Liver (tissue), 9 donors: ENCODE results near the gene TOE1. TPM values are rescaled to one million over a fixed set of nuclear protein-coding genes. Genes with fewer than 3 reads are reported as not detected.

Experiments used
- DNase-seq: peaks from one replicate; pipeline ENCODE4 v3.0.0-alpha.2; 2017; ENCODE audit warnings: low spot score
- H3K27ac ChIP-seq, 2 donors: one replicate each; pipeline ENCODE4 v1.7.0; 2013; ENCODE audit warnings: inconsistent platforms in 2 of 2, low read length in 2 of 2, control low read depth in 1 of 2, low read depth in 1 of 2, mild to moderate bottlenecking in 1 of 2
- H3K27me3 ChIP-seq, 4 donors: one replicate each; pipeline versions ENCODE4 v1.6.1 to v1.7.0; 2013; ENCODE audit warnings: low read length in 3 of 4, inconsistent platforms in 1 of 4, mild to moderate bottlenecking in 1 of 4, moderate library complexity in 1 of 4; ENCODE audit not compliant: control insufficient read depth in 4 of 4, insufficient read depth in 4 of 4
- H3K36me3 ChIP-seq, 4 donors: one replicate each; pipeline versions ENCODE4 v1.6.1 to v1.7.0; 2013; ENCODE audit warnings: low read length in 3 of 4, mild to moderate bottlenecking in 3 of 4, low read depth in 1 of 4, moderate library complexity in 1 of 4; ENCODE audit not compliant: control insufficient read depth in 4 of 4, insufficient read depth in 3 of 4
- H3K4me1 ChIP-seq, 4 donors: one replicate each; pipeline versions ENCODE4 v1.6.1 to v1.7.0; 2013; ENCODE audit warnings: low read length in 3 of 4, mild to moderate bottlenecking in 3 of 4, moderate library complexity in 1 of 4; ENCODE audit not compliant: control insufficient read depth in 4 of 4, insufficient read depth in 4 of 4
- H3K4me3 ChIP-seq, 3 donors: one replicate each; pipeline versions ENCODE4 v1.6.1 to v1.7.0; 2013; ENCODE audit warnings: low read length in 3 of 3, control low read depth in 1 of 3, low read depth in 1 of 3, mild to moderate bottlenecking in 1 of 3
- H3K9ac ChIP-seq, 2 donors: one replicate each; pipeline ENCODE4 v1.7.0; 2013; ENCODE audit warnings: low read length in 2 of 2, mild to moderate bottlenecking in 2 of 2, moderate library complexity in 2 of 2, control low read depth in 1 of 2, low read depth in 1 of 2
- H3K9me3 ChIP-seq, 4 donors: one replicate each; pipeline versions ENCODE4 v1.6.1 to v1.7.0; 2013; ENCODE audit warnings: low read length in 3 of 4; ENCODE audit not compliant: control insufficient read depth in 4 of 4
- CTCF ChIP-seq: fragments of 150-350 bp; IDR thresholded peaks from 2 replicates; pipeline ENCODE4 v1.5.1; 2017; ENCODE audit warnings: improper control_type of control experiment, low read depth, low read length; ENCODE audit not compliant: missing input control
- EGR1 ChIP-seq, 2 donors: IDR thresholded peaks; 2 replicates each; pipeline ENCODE4 v1.6.1; 2016 to 2018; ENCODE audit warnings: antibody characterized with exemption in 2 of 2, low read depth in 2 of 2
- FOXA1 ChIP-seq: IDR thresholded peaks from 2 replicates; pipeline ENCODE4 v1.6.1; 2016; ENCODE audit warnings: antibody characterized with exemption
- FOXA2 ChIP-seq: IDR thresholded peaks from 2 replicates; pipeline ENCODE4 v1.6.1; 2016; ENCODE audit warnings: antibody characterized with exemption
- GABPA ChIP-seq, 2 donors: IDR thresholded peaks in 1 of 2; conservative IDR thresholded peaks in 1 of 2; 2 replicates each; pipeline ENCODE4 v1.6.1; 2016; ENCODE audit warnings: antibody characterized with exemption in 2 of 2, mild to moderate bottlenecking in 1 of 2, moderate library complexity in 1 of 2
- HNF4A ChIP-seq, 2 donors: conservative IDR thresholded peaks; 2 replicates each; pipeline ENCODE4 v1.6.1; 2016; ENCODE audit warnings: antibody characterized with exemption in 2 of 2, mild to moderate bottlenecking in 2 of 2
- HNF4G ChIP-seq: IDR thresholded peaks from 2 replicates; pipeline ENCODE4 v1.6.1; 2016; ENCODE audit warnings: antibody characterized with exemption
- JUND ChIP-seq, 2 donors: IDR thresholded peaks; 2 replicates each; pipeline ENCODE4 v1.6.1; 2016; ENCODE audit warnings: antibody characterized with exemption in 2 of 2
- MAX ChIP-seq: IDR thresholded peaks from 2 replicates; pipeline ENCODE4 v1.6.1; 2016; ENCODE audit warnings: antibody characterized with exemption
- NR2F2 ChIP-seq: IDR thresholded peaks from 2 replicates; pipeline ENCODE4 v1.6.1; 2016; ENCODE audit warnings: antibody characterized with exemption
- RAD21 ChIP-seq, 2 donors: IDR thresholded peaks; 2 replicates each; pipeline ENCODE4 v1.6.1; 2016; ENCODE audit warnings: antibody characterized with exemption in 2 of 2, mild to moderate bottlenecking in 2 of 2
- REST ChIP-seq: IDR thresholded peaks from 2 replicates; pipeline ENCODE4 v1.6.1; 2016; ENCODE audit warnings: antibody characterized with exemption, mild to moderate bottlenecking
- RXRA ChIP-seq, 2 donors: IDR thresholded peaks; 2 replicates each; pipeline ENCODE4 v1.6.1; 2017 to 2018; ENCODE audit warnings: antibody characterized with exemption in 2 of 2, mild to moderate bottlenecking in 1 of 2
- SP1 ChIP-seq: IDR thresholded peaks from 2 replicates; pipeline ENCODE4 v1.6.1; 2018; ENCODE audit warnings: antibody characterized with exemption, mild to moderate bottlenecking
- TAF1 ChIP-seq: conservative IDR thresholded peaks from 2 replicates; pipeline ENCODE4 v1.6.1; 2016; ENCODE audit warnings: antibody characterized with exemption, mild to moderate bottlenecking
- YY1 ChIP-seq: IDR thresholded peaks from 2 replicates; pipeline ENCODE4 v1.6.1; 2016; ENCODE audit warnings: antibody characterized with exemption, mild to moderate bottlenecking
- WGBS: extraction: QIAGEN DNeasy Blood & Tissue Kit; methylation state at CpG from one replicate; pipeline ENCODE4 v1.1.7; 2013; 5-methylcytosine and 5-hydroxymethylcytosine counted together
- polyA plus RNA-seq, 2 donors: library from polyadenylated mRNA; stranded (reverse) in 1 of 2; unstranded in 1 of 2; fragments of 200-250 nt in 1 of 2; fragments of >200 nt in 1 of 2; fragmentation: Nextera tagmentation in 1 of 2; extraction: Ambion mirVana in 1 of 2; gene quantifications; one replicate each; pipeline versions ENCODE4 v1.2.1 to v1.2.3, GENCODE V29; 2013 to 2015
- total RNA-seq, 2 donors: library from RNA; depleted of rRNA; stranded (reverse); fragments of >200 nt; gene quantifications; one replicate each; pipeline ENCODE4 v1.2.3, GENCODE V29; 2014
- TF ChIP-seq, protein P1 (sequence below): IDR thresholded peaks from 2 replicates; pipeline ENCODE4 v1.6.1; 2016; ENCODE audit warnings: antibody characterized with exemption
- TF ChIP-seq, protein P2 (sequence below): IDR thresholded peaks from 2 replicates; pipeline ENCODE4 v1.6.1; 2016; ENCODE audit warnings: antibody characterized with exemption
- donor health status: healthy.
- donor health status: healthy.
- donor health status: healthy.
- donor health status: healthy.
- donor health status: healthy.

The TOE1 gene
- total and polyA plus RNA-seq, 4 donors, result 3.5 to 9.1 (median 5.8) TPM

DNA sequence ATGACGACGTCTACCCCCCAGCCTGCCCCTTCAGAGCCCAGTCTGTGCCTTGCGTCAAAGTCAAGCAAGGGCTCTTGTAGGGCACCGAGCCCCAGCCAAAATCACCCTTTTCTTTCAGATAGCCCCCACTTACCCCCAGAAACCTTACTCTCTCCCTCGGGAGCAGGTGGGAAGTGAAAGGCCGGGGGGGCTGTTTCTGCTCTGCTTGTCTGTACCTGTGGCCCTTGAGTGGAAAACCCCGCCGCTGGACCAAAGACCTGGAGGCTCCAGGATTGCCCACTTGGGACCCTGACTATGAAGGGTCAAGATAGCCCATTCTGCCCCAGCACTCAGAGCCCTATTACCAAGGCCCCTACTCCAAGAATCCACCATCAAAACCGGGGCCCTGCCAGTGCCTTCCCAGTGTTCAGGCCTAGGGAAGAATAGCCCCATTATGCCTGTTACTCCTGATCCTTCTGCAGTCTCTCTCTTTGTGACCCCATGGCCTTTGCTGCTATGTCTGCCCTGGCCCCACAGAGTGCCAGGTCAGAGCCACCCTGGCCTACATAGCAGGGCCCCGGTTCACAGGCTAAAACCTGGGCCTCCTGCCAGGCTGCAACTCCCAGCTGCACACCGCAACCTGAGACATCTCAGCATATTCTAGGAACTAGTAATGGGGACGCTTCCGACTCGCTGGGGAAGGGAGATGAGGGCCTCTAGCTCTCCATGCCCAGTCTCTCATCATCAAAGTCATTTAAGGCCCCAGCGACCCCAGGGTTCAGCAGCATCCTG lies 35.5 kb upstream of the TOE1 start:
- Histone ChIP-seq H3K27ac (peak overlapping the region; percentile 90 to 96), H3K4me1 (peaks cover 3 to 17% (median 10%) of the 10 kb centered on the region in 4 donors), H3K27me3 (no peaks in the 10 kb centered on the region), H3K9me3 (no peaks in the 10 kb centered on the region), H3K36me3 (no peaks in the 10 kb centered on the region), H3K9ac (peak overlapping the region; percentile 83 to 87), H3K4me3 (peak overlapping the region; percentile 65 to 96 (median 80))
- no peak for TF ChIP-seq JUND (IDR thresholded peaks at IDR 0.05)
- TF ChIP-seq NR2F2, result no peak
- TF ChIP-seq GABPA (IDR thresholded peaks at IDR 0.05 in 1 of 2, conservative IDR thresholded peaks at IDR 0.05 in 1 of 2), result no peak
- peak in 1 of 2 donors; percentile 29 for TF ChIP-seq RAD21 (IDR thresholded peaks at IDR 0.05)
- TF ChIP-seq SP1, result no peak
- TF ChIP-seq EGR1 (IDR thresholded peaks at IDR 0.05; ENCODE audit: low read depth in 2 of 2), result no peak
- no peak for TF ChIP-seq FOXA2
- TF ChIP-seq HNF4A (conservative IDR thresholded peaks at IDR 0.05), result peak; percentile 28 to 30
- TF ChIP-seq FOXA1, result no peak
- TF ChIP-seq RXRA (IDR thresholded peaks at IDR 0.05), result peak; percentile 64 to 81
- no peak for TF ChIP-seq TAF1
- TF ChIP-seq, protein P1, sequence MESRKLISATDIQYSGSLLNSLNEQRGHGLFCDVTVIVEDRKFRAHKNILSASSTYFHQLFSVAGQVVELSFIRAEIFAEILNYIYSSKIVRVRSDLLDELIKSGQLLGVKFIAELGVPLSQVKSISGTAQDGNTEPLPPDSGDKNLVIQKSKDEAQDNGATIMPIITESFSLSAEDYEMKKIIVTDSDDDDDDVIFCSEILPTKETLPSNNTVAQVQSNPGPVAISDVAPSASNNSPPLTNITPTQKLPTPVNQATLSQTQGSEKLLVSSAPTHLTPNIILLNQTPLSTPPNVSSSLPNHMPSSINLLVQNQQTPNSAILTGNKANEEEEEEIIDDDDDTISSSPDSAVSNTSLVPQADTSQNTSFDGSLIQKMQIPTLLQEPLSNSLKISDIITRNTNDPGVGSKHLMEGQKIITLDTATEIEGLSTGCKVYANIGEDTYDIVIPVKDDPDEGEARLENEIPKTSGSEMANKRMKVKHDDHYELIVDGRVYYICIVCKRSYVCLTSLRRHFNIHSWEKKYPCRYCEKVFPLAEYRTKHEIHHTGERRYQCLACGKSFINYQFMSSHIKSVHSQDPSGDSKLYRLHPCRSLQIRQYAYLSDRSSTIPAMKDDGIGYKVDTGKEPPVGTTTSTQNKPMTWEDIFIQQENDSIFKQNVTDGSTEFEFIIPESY, result no peak
- TF ChIP-seq REST, result no peak
- TF ChIP-seq YY1, result no peak
- TF ChIP-seq HNF4G, result no peak
- TF ChIP-seq, protein P2, sequence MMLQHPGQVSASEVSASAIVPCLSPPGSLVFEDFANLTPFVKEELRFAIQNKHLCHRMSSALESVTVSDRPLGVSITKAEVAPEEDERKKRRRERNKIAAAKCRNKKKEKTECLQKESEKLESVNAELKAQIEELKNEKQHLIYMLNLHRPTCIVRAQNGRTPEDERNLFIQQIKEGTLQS, result no peak
- no peak for TF ChIP-seq MAX
- TF ChIP-seq CTCF, result no peak
- WGBS, result 40% methylated on average over 15 of the region's 15 CpGs
- DNase-seq, result no peak
